NCI-H2227 (cell line): Measurements from ENCODE around the gene JAK1.
A peak's percentile ranks its signal among the peaks of the same experiment; 100 is the strongest.

ENCODE experiments used
- DNase-seq: peaks from one replicate; lab custom pipeline; 2025; ENCODE audit not compliant: unreplicated experiment; lab: John Stamatoyannopoulos, UW

Gene JAK1

DNA sequence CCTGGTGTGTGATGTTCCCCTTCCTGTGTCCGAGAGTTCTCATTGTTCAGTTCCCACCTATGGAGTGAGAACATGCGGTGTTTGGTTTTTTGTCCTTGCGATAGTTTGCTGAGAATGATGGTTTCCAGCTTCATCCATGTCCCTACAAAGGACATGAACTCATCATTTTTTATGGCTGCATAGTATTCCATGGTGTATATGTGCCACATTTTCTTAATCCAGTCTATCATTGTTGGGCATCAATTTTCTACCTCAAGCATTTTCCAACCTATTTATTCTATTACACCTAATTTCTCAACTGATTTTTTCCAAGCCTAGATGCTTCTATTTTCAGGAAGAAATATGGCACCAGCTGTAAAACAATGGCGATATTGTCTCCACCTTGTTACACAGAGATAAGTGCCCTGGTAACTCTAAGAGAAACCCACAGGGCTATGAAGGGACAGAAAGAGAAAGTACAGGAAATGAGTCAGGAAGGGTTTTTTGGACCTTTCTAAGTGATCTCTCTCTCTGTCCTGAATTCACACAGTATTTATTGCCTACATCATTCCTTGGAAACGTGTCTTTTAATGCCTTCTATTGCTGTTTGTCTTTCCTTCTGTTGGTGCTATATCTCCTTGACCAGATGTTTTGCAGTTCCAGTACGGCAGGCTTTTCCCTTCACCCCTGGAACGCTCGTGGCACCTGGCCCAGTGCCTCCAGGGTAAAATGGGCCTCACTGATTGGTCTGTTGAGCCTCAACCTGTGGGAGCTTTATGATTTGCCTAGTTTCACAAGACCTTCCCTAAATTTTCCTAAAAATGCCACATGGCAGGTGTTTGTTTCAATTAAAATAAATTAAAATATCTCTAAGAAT lies 14.6 kb upstream of the JAK1 start:
- no peak for DNase-seq

- no peak for DNase-seq
Measured at GRCh38 chr1:64979358-64979757, 13.0 kb upstream of the JAK1 start.

DNA sequence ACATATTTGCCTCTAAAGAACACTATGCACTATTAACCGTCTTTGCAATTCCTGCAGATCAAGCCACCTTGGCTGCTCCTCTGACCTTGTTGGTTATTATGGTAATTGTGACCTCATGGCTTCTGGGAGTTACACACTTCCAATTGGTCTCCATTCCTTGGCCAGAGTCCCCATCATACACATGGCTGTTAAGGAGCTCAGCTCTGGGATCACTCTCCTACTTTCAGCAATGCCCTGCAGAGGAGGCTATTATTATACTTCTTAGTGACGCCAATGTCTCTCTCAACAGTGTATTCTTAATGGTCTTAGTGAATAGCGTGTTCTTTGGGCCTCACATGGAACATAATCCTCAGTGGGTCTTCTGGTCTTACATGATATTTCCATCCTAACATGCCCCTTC lies 10.0 kb upstream of the JAK1 start:
- no peak for DNase-seq

GRCh38 chr1:64975740-64976139 lies 9.4 kb upstream of the JAK1 start:
- no peak for DNase-seq

DNA sequence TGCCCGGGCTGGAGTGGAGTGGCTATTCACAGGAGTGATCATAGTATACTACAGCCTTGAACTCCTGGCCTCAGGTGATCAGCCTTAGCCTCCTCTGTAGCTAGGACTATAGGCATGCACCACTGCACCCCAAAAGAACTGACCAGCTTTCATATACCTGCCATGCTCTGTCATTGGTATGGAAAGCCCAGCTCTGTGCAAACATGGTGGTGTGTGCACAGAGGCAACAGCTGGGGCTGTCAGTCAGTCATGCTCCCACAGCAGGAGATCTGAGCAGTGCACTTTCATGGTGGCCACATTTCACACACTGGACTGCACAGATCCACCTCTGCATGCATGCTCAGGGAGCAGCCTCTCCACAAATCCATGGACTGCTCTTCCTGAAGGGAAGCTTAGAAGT lies 8.8 kb upstream of the JAK1 start:
- no peak for DNase-seq

- no peak for DNase-seq
Measured at GRCh38 chr1:64974288-64974825, 8.0 kb upstream of the JAK1 start.

GRCh38 chr1:64973061-64973647 lies 6.8 kb upstream of the JAK1 start:
- no peak for DNase-seq

- DNase-seq: no peak
Measured at GRCh38 chr1:64969305-64970046, 3.1 kb upstream of the JAK1 start.

DNA sequence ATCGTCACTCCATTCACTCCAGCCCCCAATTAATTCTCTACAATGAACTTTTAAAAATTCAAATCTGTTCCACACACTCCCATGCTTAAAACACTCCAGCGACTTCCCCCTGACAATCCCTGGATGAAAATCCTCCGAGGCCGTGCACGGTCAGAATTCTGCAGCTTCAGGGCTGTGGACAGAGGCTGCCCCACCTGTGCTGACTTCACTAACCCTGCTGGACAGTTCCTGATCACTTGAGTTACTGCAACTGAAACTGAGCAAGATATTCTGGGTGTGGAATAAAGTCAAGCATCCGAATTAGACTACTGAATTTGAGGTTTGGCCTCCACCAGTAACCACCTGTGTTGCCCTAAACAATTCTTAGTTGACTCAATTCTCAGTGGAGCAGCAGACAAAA lies 1.0 kb upstream of the JAK1 start:
- no peak for DNase-seq

DNA sequence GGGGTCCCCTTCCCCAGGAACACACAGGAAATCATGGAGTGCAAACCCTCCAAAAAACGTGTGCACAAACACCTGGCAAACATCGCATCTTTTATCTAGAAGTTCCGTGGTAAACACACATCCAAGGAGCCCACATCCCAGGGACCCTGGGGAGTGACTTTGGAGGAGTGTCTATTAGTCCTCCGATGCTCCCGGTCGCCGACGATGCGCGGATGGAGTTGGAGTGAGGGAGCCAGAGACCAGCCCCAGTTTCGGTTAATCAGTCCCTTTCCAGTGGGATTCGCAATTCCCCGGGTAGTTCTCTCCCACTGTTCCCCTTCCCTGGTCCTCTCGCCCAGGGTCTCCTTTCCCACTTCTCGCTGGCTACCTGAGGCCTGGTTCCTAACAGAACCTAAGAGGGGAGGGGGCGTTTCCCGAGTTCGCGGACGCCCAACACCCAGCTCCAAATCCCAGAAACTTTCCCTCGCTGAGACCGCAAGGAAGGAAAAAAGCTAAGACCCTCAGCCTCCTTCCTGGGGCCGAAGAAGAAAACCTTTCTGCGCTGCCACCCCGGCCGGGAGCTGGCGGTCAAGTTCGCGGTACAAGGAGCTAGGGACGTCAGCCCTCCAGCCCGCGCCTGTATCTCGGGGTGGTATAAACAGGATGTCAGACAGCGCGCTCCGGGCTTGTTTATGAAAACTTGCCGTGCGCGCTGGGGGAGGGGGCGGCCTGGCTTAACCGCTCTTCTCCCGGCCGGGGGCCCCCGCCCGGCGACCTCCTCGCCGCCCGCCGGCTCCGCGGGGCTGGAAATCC lies 787 bp downstream of the JAK1 start:
- peak; percentile 80 for DNase-seq

GRCh38 chr1:64963466-64963865 lies 2.9 kb downstream of the JAK1 start:
- DNase-seq: no peak

DNA sequence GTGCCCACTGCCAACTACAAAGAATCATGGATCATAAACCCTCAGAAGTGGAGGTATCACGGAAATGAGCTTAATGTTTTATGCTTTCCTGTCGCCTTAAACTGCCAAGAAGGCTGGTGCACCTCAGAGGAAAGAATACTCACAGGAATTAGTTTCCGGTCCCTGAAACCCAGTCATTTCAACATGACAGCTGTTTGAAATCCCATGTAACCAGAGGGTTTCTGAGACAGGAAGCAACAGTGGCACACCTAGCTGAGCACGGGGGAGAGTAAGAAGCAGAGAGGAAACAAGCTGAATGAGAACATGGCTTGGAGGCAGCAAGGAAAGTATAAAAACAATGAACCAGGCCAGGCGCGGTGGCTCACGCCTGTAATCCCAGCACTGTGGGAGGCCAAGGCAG lies 3.9 kb downstream of the JAK1 start:
- no peak for DNase-seq

- DNase-seq: no peak
Measured at GRCh38 chr1:64961923-64962322, 4.4 kb downstream of the JAK1 start.

GRCh38 chr1:64960731-64961130 lies 5.6 kb downstream of the JAK1 start:
- no peak for DNase-seq

GRCh38 chr1:64959986-64960385 lies 6.4 kb downstream of the JAK1 start:
- no peak for DNase-seq

- no peak for DNase-seq
Measured at GRCh38 chr1:64956733-64957441, 9.5 kb downstream of the JAK1 start.

DNA sequence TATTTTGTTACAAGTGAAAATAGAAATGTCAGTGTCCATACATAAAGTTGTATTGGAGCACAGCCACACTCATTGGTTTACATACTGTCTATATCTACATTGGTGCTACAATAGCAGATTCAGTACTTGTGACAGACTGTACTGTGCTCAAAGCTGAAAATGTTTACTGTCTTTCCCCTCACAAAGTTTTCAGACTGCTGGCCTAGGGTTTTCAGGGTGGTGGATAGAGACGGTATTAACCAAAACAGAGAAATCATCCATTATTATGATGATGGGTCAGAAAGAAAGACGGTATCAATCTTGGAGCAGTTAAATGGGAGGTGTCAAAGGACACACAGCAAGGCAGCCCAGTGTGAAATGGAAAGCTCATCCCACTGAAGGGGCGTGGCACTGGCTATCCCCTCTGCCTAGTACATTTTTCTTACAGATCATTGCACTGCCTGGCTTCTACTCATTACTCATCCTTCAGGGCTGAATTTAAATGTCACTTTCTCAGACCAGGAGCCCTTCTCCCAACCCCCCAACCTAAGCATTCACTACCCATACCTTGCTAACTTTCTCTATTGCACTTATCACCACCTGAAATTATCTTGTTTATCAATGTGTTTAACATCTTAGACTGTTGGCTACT lies 10.2 kb downstream of the JAK1 start:
- peak; percentile 26 for DNase-seq

- peak; percentile 18 for DNase-seq
Measured at GRCh38 chr1:64955097-64956009, 11.0 kb downstream of the JAK1 start.

DNA sequence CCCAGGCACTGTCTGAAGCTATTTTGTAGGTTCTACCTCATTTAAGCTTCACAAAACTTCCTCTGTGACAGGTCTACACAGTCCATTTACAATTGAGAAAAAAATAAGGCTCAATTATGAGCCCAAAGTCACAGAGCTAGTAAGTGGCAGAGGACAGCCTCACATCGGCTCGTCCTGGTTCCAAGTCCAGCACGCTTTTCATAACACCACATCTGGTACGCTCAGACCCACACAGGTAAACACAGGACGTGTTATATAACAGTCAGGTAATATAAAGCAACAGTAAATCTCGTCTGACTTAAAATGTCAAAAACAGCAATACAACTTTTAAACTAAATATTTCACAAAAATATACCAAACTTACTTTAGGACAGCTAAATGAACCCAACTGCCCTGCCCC lies 13.1 kb downstream of the JAK1 start:
- no peak for DNase-seq
